Dendritic cell treated with granulocyte-macrophage colony-stimulating factor and Interleukin-4, amounts not matched to agents 40 ng/mL and 50 ng/mL, for 4 days (primary cell): ENCODE measurements around the gene FN3K.

ENCODE experiments used
- H3K27ac Mint-ChIP-seq: one replicate; pipeline ENCODE4 v1.8.0; 2022; ENCODE audit warnings: mild to moderate bottlenecking, mixed read lengths
- H3K27me3 Mint-ChIP-seq: one replicate; pipeline ENCODE4 v1.8.0; 2022; ENCODE audit warnings: mild to moderate bottlenecking, mixed read lengths
- H3K36me3 Mint-ChIP-seq: one replicate; pipeline ENCODE4 v1.8.0; 2022; ENCODE audit warnings: low read depth, mixed read lengths
- H3K4me1 Mint-ChIP-seq: one replicate; pipeline ENCODE4 v1.8.0; 2022; ENCODE audit warnings: low read depth, mixed read lengths
- H3K4me3 Mint-ChIP-seq: one replicate; pipeline ENCODE4 v1.8.0; 2022; ENCODE audit warnings: mild to moderate bottlenecking, moderate library complexity, mixed read lengths
- H3K9me3 Mint-ChIP-seq: one replicate; pipeline ENCODE4 v1.8.0; 2022; ENCODE audit warnings: mixed read lengths
- intact Hi-C: fragments of 100-400 bp; cut with micrococcal nuclease; formaldehyde crosslinking; loops from one replicate; pipeline ENCODE4 v1.15.0; 2022

FN3K gene

DNA sequence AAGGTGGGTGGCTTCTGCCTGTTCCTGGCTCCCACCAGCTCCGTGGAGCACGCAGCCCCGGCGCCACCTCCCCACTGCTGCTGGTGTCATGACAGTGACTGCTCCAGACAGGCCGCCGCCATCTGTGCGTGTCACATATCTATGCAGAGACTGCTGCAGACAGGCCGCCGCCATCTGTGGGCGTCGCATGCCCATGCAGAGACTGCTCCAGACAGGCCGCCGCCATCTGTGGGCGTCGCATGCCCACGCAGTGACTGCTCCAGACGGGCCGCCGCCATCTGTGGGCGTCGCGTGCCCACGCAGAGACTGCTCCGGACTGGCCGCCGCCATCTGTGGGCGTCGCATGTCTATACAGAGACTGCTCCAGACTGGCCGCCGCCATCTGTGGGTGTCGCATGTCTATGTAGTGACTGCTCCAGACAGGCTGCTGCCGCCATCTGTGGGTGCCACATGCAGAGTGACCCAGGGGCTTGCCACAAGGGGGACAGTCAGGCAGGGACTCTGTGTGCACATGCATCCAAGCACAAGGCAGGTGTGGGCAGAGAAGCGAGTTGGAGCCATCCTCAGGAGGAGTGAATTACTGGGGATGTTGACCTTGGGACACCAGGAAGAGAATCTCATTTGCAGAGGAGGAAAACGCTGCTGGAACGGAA lies 22.2 kb upstream of the FN3K start:
- peaks cover 16% of the 10 kb centered on the region for H3K4me1 Mint-ChIP-seq
- no peaks in the 10 kb centered on the region for H3K9me3 Mint-ChIP-seq
- intact Hi-C loops: no loop called here
- H3K27ac Mint-ChIP-seq: no peak overlapping the region
- no peak overlapping the region for H3K4me3 Mint-ChIP-seq
- peaks cover 10% of the 10 kb centered on the region for H3K27me3 Mint-ChIP-seq
- H3K36me3 Mint-ChIP-seq: peaks cover 8% of the 10 kb centered on the region

- no peaks in the 10 kb centered on the region for H3K27me3 Mint-ChIP-seq
- peaks cover 18% of the 10 kb centered on the region for H3K4me1 Mint-ChIP-seq
- H3K4me3 Mint-ChIP-seq: peak within 1 kb of the TSS; percentile 94
- intact Hi-C loops: loop anchor here (1.0 kb wide), 1 partner anchor 35 kb away; no protein-coding TSS in a partner anchor
- no peaks in the 10 kb centered on the region for H3K9me3 Mint-ChIP-seq
- H3K36me3 Mint-ChIP-seq: peaks cover 34% of the 10 kb centered on the region
- H3K27ac Mint-ChIP-seq: peak within 1 kb of the TSS; percentile 84
These were observed 19.0 kb upstream of the FN3K start, which contains the start of gene FN3KRP for GRCh38 chr17:82716203-82717010. Gene FN3KRP (plus strand): TSS chr17:82716706. CDS start chr17:82716756, 50 bp downstream.

- peaks cover 55% of the 10 kb centered on the region for H3K36me3 Mint-ChIP-seq
- no peaks in the 10 kb centered on the region for H3K27me3 Mint-ChIP-seq
- no peak overlapping the region for H3K27ac Mint-ChIP-seq
- no peaks in the 10 kb centered on the region for H3K9me3 Mint-ChIP-seq
- intact Hi-C loops: no loop called here
- peaks cover 18% of the 10 kb centered on the region for H3K4me1 Mint-ChIP-seq
- no peak overlapping the region for H3K4me3 Mint-ChIP-seq
These were observed 16.3 kb upstream of the FN3K start for GRCh38 chr17:82718986-82719685.

DNA sequence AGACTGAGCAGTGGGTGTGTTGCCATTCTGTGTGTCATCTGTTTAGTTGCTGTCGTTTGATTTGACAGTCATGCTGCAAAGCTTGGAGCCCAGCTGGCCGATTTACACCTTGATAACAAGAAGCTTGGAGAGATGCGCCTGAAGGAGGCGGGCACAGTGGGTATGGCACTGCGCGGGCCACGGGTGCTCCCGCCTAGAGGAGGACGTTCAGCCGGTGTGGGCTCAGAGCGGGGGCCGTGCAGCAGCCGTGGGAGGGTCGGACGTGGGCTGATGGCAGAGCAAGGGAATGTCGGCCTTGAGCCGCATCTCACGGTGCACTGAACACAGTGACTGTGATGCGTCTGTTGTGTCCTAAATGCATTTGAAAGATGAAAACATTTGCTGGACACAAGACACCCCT lies 15.2 kb upstream of the FN3K start:
- H3K27ac Mint-ChIP-seq: no peak overlapping the region
- H3K4me1 Mint-ChIP-seq: peaks cover 18% of the 10 kb centered on the region
- intact Hi-C loops: no loop called here
- peaks cover 62% of the 10 kb centered on the region for H3K36me3 Mint-ChIP-seq
- no peaks in the 10 kb centered on the region for H3K9me3 Mint-ChIP-seq
- no peaks in the 10 kb centered on the region for H3K27me3 Mint-ChIP-seq
- no peak overlapping the region for H3K4me3 Mint-ChIP-seq

DNA sequence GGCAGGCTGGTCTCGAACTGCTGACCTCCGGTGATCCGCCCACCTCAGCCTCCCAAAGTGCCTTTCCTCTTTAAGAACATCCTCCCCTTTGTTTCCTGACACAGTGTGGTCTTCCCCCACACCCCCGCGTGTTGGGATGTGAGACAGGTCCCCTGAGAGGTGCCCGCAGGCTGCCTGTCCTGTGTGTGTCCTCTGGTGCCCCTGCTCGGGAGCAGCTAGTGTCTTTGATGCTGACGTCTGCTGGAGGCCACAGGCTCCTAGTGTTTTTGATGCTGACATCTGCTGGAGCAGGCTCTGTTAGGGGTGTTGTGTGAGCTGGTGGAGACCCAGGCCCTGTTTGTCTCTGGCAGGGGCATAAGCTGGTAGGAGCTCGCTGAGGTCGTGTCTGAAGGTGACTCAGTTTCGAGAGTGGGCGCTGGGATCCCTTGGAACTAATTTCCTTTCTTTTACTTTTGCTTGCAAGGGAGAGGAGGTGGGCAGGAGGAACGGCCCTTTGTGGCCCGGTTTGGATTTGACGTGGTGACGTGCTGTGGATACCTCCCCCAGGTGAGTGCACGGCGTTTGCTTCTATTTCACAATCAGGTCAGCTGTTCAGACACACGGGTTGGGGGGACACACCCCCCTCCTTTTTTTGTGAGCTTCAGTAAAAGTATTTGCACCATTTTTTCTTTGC lies 12.9 kb upstream of the FN3K start:
- Mint-ChIP-seq H3K9me3 (no peaks in the 10 kb centered on the region), H3K27ac (no peak overlapping the region), H3K36me3 (peaks cover 76% of the 10 kb centered on the region), H3K4me1 (peaks cover 8% of the 10 kb centered on the region), H3K4me3 (no peak overlapping the region), H3K27me3 (no peaks in the 10 kb centered on the region)
- intact Hi-C loops: no loop called here

GRCh38 chr17:82723169-82723807 lies 12.1 kb upstream of the FN3K start:
- intact Hi-C loops: no loop called here
- no peaks in the 10 kb centered on the region for H3K27me3 Mint-ChIP-seq
- no peaks in the 10 kb centered on the region for H3K9me3 Mint-ChIP-seq
- peaks cover 84% of the 10 kb centered on the region for H3K36me3 Mint-ChIP-seq
- peaks cover under 1% of the 10 kb centered on the region for H3K4me1 Mint-ChIP-seq
- H3K4me3 Mint-ChIP-seq: no peak overlapping the region
- H3K27ac Mint-ChIP-seq: no peak overlapping the region

GRCh38 chr17:82726427-82726826 lies 9.0 kb upstream of the FN3K start:
- intact Hi-C loops: no loop called here
- peaks cover 83% of the 10 kb centered on the region for H3K36me3 Mint-ChIP-seq
- no peaks in the 10 kb centered on the region for H3K4me1 Mint-ChIP-seq
- no peaks in the 10 kb centered on the region for H3K9me3 Mint-ChIP-seq
- H3K27ac Mint-ChIP-seq: no peak overlapping the region
- H3K27me3 Mint-ChIP-seq: no peaks in the 10 kb centered on the region
- H3K4me3 Mint-ChIP-seq: no peak overlapping the region

DNA sequence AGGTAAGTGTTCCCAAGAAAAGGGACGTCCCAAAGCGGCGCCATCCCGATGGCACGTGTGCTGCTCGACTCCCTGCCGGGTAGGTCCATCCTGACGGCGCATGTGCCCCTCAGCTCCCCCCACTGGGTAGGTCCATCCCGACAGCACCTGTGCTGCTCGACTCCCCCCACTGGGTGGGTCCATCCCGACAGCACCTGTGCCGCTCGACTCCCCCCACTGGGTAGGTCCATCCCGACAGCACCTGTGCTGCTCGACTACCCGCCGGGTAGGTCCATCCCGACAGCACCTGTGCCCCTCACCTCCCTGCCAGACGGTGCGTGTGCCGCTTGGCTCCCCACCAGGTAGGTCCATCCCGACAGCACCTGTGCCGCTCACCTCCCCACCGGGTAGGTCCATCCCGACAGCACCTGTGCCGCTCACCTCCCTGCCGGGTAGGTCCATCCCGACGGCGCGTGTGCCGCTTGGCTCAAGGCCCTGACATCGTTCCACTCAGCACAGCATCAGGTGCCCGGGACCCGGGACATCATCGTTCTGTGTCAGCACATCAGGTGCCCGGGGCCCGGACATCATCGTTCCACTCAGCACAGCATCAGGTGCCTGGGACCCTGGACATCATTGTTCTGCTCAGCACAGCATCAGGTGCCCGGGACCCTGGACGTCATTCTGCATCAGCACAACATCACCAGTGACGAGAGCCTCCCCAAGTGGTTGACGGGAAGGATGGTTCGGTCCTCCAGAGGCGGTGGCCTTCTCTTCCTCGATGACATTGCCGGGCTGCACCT lies 5.7 kb upstream of the FN3K start:
- H3K36me3 Mint-ChIP-seq: peaks cover 81% of the 10 kb centered on the region
- intact Hi-C loops: no loop called here
- peaks cover 5% of the 10 kb centered on the region for H3K27me3 Mint-ChIP-seq
- H3K9me3 Mint-ChIP-seq: peaks cover 11% of the 10 kb centered on the region
- peaks cover 3% of the 10 kb centered on the region for H3K4me1 Mint-ChIP-seq
- H3K4me3 Mint-ChIP-seq: no peak overlapping the region
- H3K27ac Mint-ChIP-seq: no peak overlapping the region

DNA sequence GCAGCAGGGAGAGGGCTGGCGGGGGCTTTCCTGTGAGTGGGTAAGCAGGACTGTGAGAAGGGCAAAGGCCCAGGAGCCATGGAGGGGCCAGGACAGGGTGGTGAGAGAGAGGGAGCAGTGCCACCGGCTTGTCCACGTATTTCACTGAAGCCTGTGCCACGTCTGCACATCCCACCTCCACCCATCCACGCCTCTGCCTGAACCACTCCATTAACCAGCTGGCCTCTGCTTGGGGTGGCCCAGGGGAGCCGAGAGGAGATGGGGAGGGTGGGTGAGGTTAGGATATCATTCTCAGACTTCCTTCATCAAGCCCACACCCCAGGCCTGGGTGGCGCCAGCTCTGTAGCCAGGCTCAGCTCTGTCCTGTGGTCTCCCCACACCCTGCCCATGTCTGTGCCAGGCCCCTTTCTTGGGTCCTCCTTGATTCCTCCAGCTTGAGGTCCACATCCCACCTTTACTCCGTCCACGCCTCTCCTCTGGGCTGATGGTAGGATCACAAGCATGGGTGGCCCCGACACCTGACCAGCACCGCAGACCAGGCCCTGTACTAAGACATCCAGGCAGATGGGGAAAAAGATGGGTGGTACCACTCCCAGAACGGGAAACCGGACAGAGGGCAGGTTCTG lies 3.2 kb upstream of the FN3K start:
- Mint-ChIP-seq H3K36me3 (peaks cover 61% of the 10 kb centered on the region), H3K4me1 (peaks cover 9% of the 10 kb centered on the region)
- intact Hi-C loops: no loop called here

GRCh38 chr17:82736511-82737185 lies 1.2 kb downstream of the FN3K start:
- H3K4me1 Mint-ChIP-seq: peaks cover 9% of the 10 kb centered on the region
- H3K36me3 Mint-ChIP-seq: peaks cover 42% of the 10 kb centered on the region
- peaks cover 28% of the 10 kb centered on the region for H3K9me3 Mint-ChIP-seq
- intact Hi-C loops: no loop called here
- H3K27me3 Mint-ChIP-seq: peaks cover 25% of the 10 kb centered on the region
- H3K4me3 Mint-ChIP-seq: no peak overlapping the region
- no peak overlapping the region for H3K27ac Mint-ChIP-seq

More for the DNA sequence above, 3.2 kb upstream of the FN3K start:
- H3K27ac Mint-ChIP-seq: no peak overlapping the region
- peaks cover 23% of the 10 kb centered on the region for H3K27me3 Mint-ChIP-seq
- H3K4me3 Mint-ChIP-seq: no peak overlapping the region
- peaks cover 11% of the 10 kb centered on the region for H3K9me3 Mint-ChIP-seq

DNA sequence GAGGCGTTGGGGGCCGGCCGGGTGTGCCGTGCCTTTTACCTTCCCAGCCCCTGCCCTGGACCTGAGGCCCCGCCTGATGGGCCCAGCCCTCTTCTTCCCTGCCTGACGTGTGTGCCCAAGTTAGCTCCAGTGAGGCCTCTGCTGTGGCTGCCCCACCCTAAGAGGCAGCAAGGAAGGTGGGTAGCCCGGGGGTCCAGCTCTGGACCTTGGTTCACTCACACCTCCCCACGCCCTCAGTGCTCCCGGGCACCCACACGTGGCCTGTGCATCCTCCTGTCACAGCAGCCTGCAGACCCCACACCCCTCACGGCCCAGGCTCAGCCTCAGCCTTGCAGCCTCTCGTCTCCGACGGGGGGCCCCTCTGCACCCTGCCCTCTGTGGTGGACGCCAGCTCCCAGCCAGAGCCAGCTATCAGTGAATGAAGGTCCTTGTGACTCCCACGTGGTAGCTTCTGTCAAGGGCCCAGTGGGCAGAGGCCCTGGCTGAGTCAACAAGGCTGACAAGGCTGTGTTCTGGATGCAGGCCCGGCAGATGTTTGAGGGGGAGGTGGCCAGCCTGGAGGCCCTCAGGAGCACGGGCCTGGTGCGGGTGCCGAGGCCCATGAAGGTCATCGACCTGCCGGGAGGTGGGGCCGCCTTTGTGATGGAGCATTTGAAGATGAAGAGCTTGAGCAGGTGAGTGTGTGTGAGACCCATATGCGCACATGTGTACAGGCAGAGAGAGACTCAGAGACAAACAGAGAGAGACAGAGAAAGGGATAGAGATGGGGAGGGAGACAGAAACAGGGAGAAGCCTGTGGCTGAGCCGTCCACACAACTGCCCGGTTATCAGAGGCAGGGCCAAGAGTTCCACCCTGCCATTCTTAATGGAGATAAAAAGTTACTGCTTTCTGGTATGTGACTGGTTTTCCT lies 2.8 kb downstream of the FN3K start:
- Mint-ChIP-seq H3K4me1 (peaks cover 9% of the 10 kb centered on the region), H3K27me3 (peaks cover 25% of the 10 kb centered on the region), H3K27ac (no peak overlapping the region), H3K4me3 (no peak overlapping the region), H3K36me3 (peaks cover 28% of the 10 kb centered on the region), H3K9me3 (peaks cover 25% of the 10 kb centered on the region)
- intact Hi-C loops: no loop called here
